OCI-LY7 (cell line): ENCODE data around the gene MYOF. TPM values are rescaled to one million over a fixed set of nuclear protein-coding genes. Genes with fewer than 3 reads are reported as not detected.

Source experiments
- BruUV-seq: library from RNA; stranded (reverse); fragments of 400-500 nt; replicated peaks from 2 replicates; lab custom pipeline; 2021; lab: Mats Ljungman, UMichigan
- CTCF ChIA-PET: fragments of 300-600 bp; sonication (Branson Sonifier 250); formaldehyde crosslinking; loops from one replicate; lab custom pipeline; 2022; ENCODE audit warnings: antibody characterized with exemption; ENCODE audit not compliant: unreplicated experiment; lab: Charles Lee
- POLR2A ChIA-PET: fragments of 300-600 bp; sonication (Branson Sonifier 250); formaldehyde crosslinking; loops from one replicate; lab custom pipeline; 2022; ENCODE audit warnings: antibody characterized with exemption; lab: Charles Lee
- DNase-seq: peaks from one replicate; pipeline ENCODE4 v3.0.0-alpha.2; 2015; ENCODE audit warnings: low spot score
- H2AFZ ChIP-seq: fragments of 200-600 bp; sonication (generic), shearing (Covaris generic); 2 replicates; pipeline ENCODE4 v1.6.1; 2014; ENCODE audit warnings: mild to moderate bottlenecking, antibody characterized with exemption, low read length, moderate library complexity
- H3K27ac ChIP-seq: fragments of 200-600 bp; sonication (generic); 2 replicates; pipeline ENCODE4 v1.5.1; 2014; ENCODE audit warnings: mixed run types, low read depth, mild to moderate bottlenecking, moderate library complexity, low read length, inconsistent platforms; ENCODE audit not compliant: poor library complexity, severe bottlenecking
- H3K36me3 ChIP-seq: fragments of 200-600 bp; sonication (generic); 2 replicates; pipeline ENCODE4 v1.6.1; 2014; ENCODE audit warnings: mild to moderate bottlenecking, antibody characterized with exemption, low read length, moderate library complexity, mixed read lengths; ENCODE audit not compliant: insufficient read depth
- H3K4me1 ChIP-seq: fragments of 200-600 bp; sonication (generic); 2 replicates; pipeline ENCODE4 v1.5.1; 2014; ENCODE audit warnings: mild to moderate bottlenecking, low read length; ENCODE audit not compliant: insufficient read depth, poor library complexity, severe bottlenecking
- H3K4me2 ChIP-seq: fragments of 200-600 bp; sonication (generic); 2 replicates; pipeline ENCODE4 v1.6.1; 2014; ENCODE audit warnings: mild to moderate bottlenecking, low read length
- H3K4me3 ChIP-seq: fragments of 200-600 bp; sonication (generic); 2 replicates; pipeline ENCODE4 v1.5.1; 2014; ENCODE audit warnings: mild to moderate bottlenecking, low read depth, low read length; ENCODE audit not compliant: poor library complexity, severe bottlenecking
- H3K79me2 ChIP-seq: fragments of 200-600 bp; sonication (generic); 2 replicates; pipeline ENCODE4 v1.6.1; 2016; ENCODE audit warnings: low read depth, mild to moderate bottlenecking, low read length, moderate library complexity, mixed read lengths; ENCODE audit not compliant: insufficient read depth
- H3K9me2 ChIP-seq: fragments of 200-600 bp; sonication (generic); 2 replicates; pipeline ENCODE4 v1.6.1; 2016; ENCODE audit warnings: mild to moderate bottlenecking, low read length, mixed read lengths; ENCODE audit not compliant: insufficient read depth
- H3K9me3 ChIP-seq: fragments of 200-600 bp; sonication (generic); 2 replicates; pipeline ENCODE4 v1.6.1; 2014; ENCODE audit warnings: mild to moderate bottlenecking, mixed run types, low read length, mixed read lengths
- H4K20me1 ChIP-seq: fragments of 200-600 bp; sonication (generic); 2 replicates; pipeline ENCODE4 v1.6.1; 2014; ENCODE audit warnings: mild to moderate bottlenecking, antibody characterized with exemption, low read length, moderate library complexity, mixed read lengths; ENCODE audit not compliant: insufficient read depth
- CTCF ChIP-seq: fragments of 200-600 bp; sonication (generic); conservative IDR thresholded peaks from 2 replicates; pipeline ENCODE4 v1.5.1; 2014; ENCODE audit warnings: mild to moderate bottlenecking, antibody characterized with exemption, low read length, moderate library complexity, mixed read lengths
- EZH2phosphoT487 ChIP-seq: fragments of 200-600 bp; sonication (generic); IDR thresholded peaks from 2 replicates; pipeline ENCODE4 v1.6.1; 2018; ENCODE audit warnings: low read depth, borderline replicate concordance, mild to moderate bottlenecking, mixed run types, antibody characterized with exemption, low read length, moderate library complexity, mixed read lengths
- intact Hi-C: fragments of 100-400 bp; cut with micrococcal nuclease; formaldehyde crosslinking; loops from one replicate; pipeline ENCODE4 v1.10.0; 2022; ENCODE audit not compliant: unreplicated experiment
- total RNA-seq, 2 experiments: library from RNA; depleted of rRNA in 1 of 2; stranded (reverse); fragments of >200 nt in 1 of 2; shearing (Covaris generic) in 1 of 2; gene quantifications; 2 replicates each; pipeline ENCODE4 v1.2.3, GENCODE V29; 2014 to 2022

MYOF gene
- total RNA-seq, 2 experiments from 2014 or later: 0.42 TPM; not detected in 1

- Histone ChIP-seq H3K9me2 (no peaks in the 10 kb centered on the region), H4K20me1 (no peaks in the 10 kb centered on the region), H3K4me2 (no peak overlapping the region), H3K36me3 (no peaks in the 10 kb centered on the region), H3K4me1 (no peaks in the 10 kb centered on the region), H3K79me2 (no peaks in the 10 kb centered on the region), H3K27ac (no peak overlapping the region), H2AFZ (no peak overlapping the region), H3K9me3 (no peaks in the 10 kb centered on the region), H3K4me3 (no peak overlapping the region)
- POLR2A ChIA-PET: no interaction called here
- DNase-seq: no peak
- no peak for TF ChIP-seq CTCF
- no peak for TF ChIP-seq EZH2phosphoT487
- CTCF ChIA-PET: no interaction called here
- BruUV-seq: no TSS peak
- intact Hi-C loops: no loop called here
Measured at GRCh38 chr10:93267521-93267920, 214.6 kb downstream of the MYOF start.

GRCh38 chr10:93266858-93267257 lies 215.3 kb downstream of the MYOF start:
- BruUV-seq: no TSS peak
- no peak overlapping the region for H3K4me2 ChIP-seq
- TF ChIP-seq EZH2phosphoT487: no peak
- no peak for TF ChIP-seq CTCF

GRCh38 chr10:93261961-93262610 lies 220.0 kb downstream of the MYOF start:
- Histone ChIP-seq H3K9me2 (no peaks in the 10 kb centered on the region), H4K20me1 (no peaks in the 10 kb centered on the region), H3K79me2 (no peaks in the 10 kb centered on the region), H3K4me3 (no peak overlapping the region), H3K36me3 (no peaks in the 10 kb centered on the region), H3K4me1 (no peaks in the 10 kb centered on the region), H3K27ac (no peak overlapping the region), H3K9me3 (no peaks in the 10 kb centered on the region), H2AFZ (no peak overlapping the region), H3K4me2 (no peak overlapping the region)
- TF ChIP-seq EZH2phosphoT487 (no peak), CTCF (no peak)
- intact Hi-C loops: no loop called here
- ChIA-PET POLR2A (no interaction called here), CTCF (no interaction called here)
- DNase-seq: no peak
- no TSS peak for BruUV-seq

More at GRCh38 chr10:93266858-93267257, 215.3 kb downstream of the MYOF start:
- Histone ChIP-seq H3K4me1 (no peaks in the 10 kb centered on the region), H3K27ac (no peak overlapping the region), H3K36me3 (no peaks in the 10 kb centered on the region), H3K4me3 (no peak overlapping the region), H3K9me2 (no peaks in the 10 kb centered on the region), H2AFZ (no peak overlapping the region), H3K9me3 (no peaks in the 10 kb centered on the region), H3K79me2 (no peaks in the 10 kb centered on the region), H4K20me1 (no peaks in the 10 kb centered on the region)
- intact Hi-C loops: no loop called here
- no peak for DNase-seq
- ChIA-PET POLR2A (no interaction called here), CTCF (no interaction called here)
